ENCODE results near the gene SERPINB13. TPM values are rescaled to one million over a fixed set of nuclear protein-coding genes. Genes with fewer than 3 reads are reported as not detected.
"Not testable (repeated sequence)": the region's sequence is repeated elsewhere in the genome, so short reads cannot be mapped to it uniquely, and the experiment has no call there.

The SERPINB13 gene
- polyA plus RNA-seq, 1 donor = not detected

GRCh38 chr18:63613420-63613819 lies 26.3 kb downstream of the SERPINB13 start:
- no peak for DNase-seq
- Histone ChIP-seq H3K9me3 (ENCODE audit: control insufficient read depth, low read depth, low read length) (no peaks in the 10 kb centered on the region), H3K27me3 (ENCODE audit: control insufficient read depth, insufficient read depth, low read length) (no peaks in the 10 kb centered on the region), H3K4me1 (ENCODE audit: control insufficient read depth, insufficient read depth, low read length) (no peaks in the 10 kb centered on the region), H3K27ac (ENCODE audit: low read length) (no peak overlapping the region), H3K4me3 (ENCODE audit: low read length) (no peak overlapping the region), H3K36me3 (ENCODE audit: control insufficient read depth, insufficient read depth, low read length) (no peaks in the 10 kb centered on the region)
- WGBS (ENCODE audit: insufficient coverage, low lambda C conversion rate) = no CpG with 5 or more reads among the region's 4 CpGs

DNA sequence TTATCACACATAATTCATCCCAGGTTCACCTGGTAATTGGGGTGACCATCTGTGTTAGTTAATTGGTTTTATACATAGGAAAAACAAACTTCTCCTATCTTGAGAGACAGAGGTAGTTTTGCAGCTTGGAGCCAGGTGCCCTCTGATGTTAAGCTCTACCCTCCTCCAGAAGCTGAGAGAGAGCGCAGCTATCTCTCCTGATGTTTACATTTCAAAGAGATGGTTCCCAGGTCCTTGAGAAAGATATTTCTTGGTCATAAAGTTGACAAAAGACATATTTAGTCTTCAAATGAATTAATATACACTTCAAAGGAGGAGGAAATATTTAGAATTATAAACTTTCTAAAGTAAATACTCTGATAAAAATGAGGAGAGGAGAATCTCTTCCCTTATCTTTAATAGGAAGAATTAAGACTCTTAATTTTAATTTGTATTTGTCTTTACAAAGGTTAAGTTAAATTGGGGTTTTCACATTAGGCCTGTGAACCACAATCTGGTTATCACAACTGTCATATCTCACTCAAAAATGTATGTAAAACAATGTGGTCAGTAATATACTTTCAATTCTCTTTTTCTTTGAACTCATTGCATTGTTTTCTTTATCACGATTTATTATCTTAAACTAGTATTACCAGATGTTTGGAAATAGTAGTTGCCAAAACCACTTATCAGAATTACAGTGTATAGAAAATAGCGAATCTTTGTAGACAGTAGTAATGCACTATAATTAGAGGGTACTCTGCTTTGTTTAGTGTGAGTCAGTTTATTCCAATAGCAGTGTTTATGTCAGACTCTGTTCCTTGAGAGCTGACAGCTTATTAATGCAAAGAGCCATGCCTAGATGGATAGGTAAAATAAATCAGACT lies 30.1 kb downstream of the SERPINB13 start:
- Histone ChIP-seq H3K27me3 (ENCODE audit: control insufficient read depth, insufficient read depth, low read length) (no peaks in the 10 kb centered on the region), H3K4me1 (ENCODE audit: control insufficient read depth, insufficient read depth, low read length) (no peaks in the 10 kb centered on the region), H3K36me3 (ENCODE audit: control insufficient read depth, insufficient read depth, low read length) (no peaks in the 10 kb centered on the region), H3K4me3 (ENCODE audit: low read length) (no peak overlapping the region), H3K9me3 (ENCODE audit: control insufficient read depth, low read depth, low read length) (no peaks in the 10 kb centered on the region), H3K27ac (ENCODE audit: low read length) (no peak overlapping the region)
- 0% methylated on average over 2 of the region's 3 CpGs for WGBS (ENCODE audit: insufficient coverage, low lambda C conversion rate)
- DNase-seq = no peak

DNA sequence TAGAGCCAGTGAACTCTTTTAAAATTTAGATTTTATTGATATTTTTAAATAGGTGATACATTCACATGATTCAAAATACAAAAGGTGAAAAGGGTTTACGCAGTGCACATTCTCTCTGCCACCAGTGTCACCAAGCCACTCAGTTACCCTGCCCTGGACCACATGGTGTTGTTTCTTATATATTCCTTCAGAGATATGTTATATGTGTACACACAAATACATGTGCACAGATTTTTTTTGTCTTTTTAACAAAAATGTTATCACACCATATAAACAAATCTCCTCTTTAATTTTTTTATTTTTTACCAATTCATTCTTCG lies 30.7 kb downstream of the SERPINB13 start:
- no peaks in the 10 kb centered on the region for H3K9me3 ChIP-seq (ENCODE audit: control insufficient read depth, low read depth, low read length)
- H3K27me3 ChIP-seq (ENCODE audit: control insufficient read depth, insufficient read depth, low read length) = no peaks in the 10 kb centered on the region
- H3K27ac ChIP-seq (ENCODE audit: low read length) = no peak overlapping the region
- H3K4me1 ChIP-seq (ENCODE audit: control insufficient read depth, insufficient read depth, low read length) = no peaks in the 10 kb centered on the region
- DNase-seq = no peak
- WGBS (ENCODE audit: insufficient coverage, low lambda C conversion rate) = 88% methylated on average over 1 of the region's 2 CpGs
- no peaks in the 10 kb centered on the region for H3K36me3 ChIP-seq (ENCODE audit: control insufficient read depth, insufficient read depth, low read length)
- H3K4me3 ChIP-seq (ENCODE audit: low read length) = no peak overlapping the region

DNA sequence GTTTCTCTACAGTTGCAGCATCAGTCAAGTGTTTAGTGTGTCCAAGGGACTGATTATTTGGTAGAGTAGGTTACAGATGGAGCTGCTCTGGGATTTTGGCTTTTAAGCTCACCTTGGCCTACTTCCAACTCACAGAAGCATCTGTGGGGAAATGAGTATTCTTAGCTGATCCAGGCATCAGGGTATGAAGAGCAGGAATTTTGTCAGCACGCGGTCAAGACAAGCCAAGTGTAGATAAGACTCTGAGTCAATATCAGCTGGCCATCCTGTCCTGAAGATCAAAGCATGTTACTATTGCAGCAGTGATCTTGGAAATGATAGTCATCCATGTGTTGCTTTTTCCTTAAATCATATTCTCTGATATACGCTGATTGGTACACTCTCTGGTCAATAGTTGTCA lies 32.5 kb downstream of the SERPINB13 start:
- DNase-seq = no peak
- no peak overlapping the region for H3K4me3 ChIP-seq (ENCODE audit: low read length)
- H3K4me1 ChIP-seq (ENCODE audit: control insufficient read depth, insufficient read depth, low read length) = no peaks in the 10 kb centered on the region
- no peaks in the 10 kb centered on the region for H3K9me3 ChIP-seq (ENCODE audit: control insufficient read depth, low read depth, low read length)
- 100% methylated on average over 2 of the region's 3 CpGs for WGBS (ENCODE audit: insufficient coverage, low lambda C conversion rate)
- no peaks in the 10 kb centered on the region for H3K36me3 ChIP-seq (ENCODE audit: control insufficient read depth, insufficient read depth, low read length)
- H3K27me3 ChIP-seq (ENCODE audit: control insufficient read depth, insufficient read depth, low read length) = no peaks in the 10 kb centered on the region
- H3K27ac ChIP-seq (ENCODE audit: low read length) = no peak overlapping the region

- no peak for DNase-seq
- H3K27me3 ChIP-seq (ENCODE audit: control insufficient read depth, insufficient read depth, low read length) = no peaks in the 10 kb centered on the region
- H3K27ac ChIP-seq (ENCODE audit: low read length) = no peak overlapping the region
- no peak overlapping the region for H3K4me3 ChIP-seq (ENCODE audit: low read length)
- H3K9me3 ChIP-seq (ENCODE audit: control insufficient read depth, low read depth, low read length) = peaks cover 14% of the 10 kb centered on the region
- WGBS (ENCODE audit: insufficient coverage, low lambda C conversion rate) = no CpG with 5 or more reads among the region's 3 CpGs
- H3K4me1 ChIP-seq (ENCODE audit: control insufficient read depth, insufficient read depth, low read length) = no peaks in the 10 kb centered on the region
- no peaks in the 10 kb centered on the region for H3K36me3 ChIP-seq (ENCODE audit: control insufficient read depth, insufficient read depth, low read length)
Measured at GRCh38 chr18:63624863-63625262, 37.7 kb downstream of the SERPINB13 start.

DNA sequence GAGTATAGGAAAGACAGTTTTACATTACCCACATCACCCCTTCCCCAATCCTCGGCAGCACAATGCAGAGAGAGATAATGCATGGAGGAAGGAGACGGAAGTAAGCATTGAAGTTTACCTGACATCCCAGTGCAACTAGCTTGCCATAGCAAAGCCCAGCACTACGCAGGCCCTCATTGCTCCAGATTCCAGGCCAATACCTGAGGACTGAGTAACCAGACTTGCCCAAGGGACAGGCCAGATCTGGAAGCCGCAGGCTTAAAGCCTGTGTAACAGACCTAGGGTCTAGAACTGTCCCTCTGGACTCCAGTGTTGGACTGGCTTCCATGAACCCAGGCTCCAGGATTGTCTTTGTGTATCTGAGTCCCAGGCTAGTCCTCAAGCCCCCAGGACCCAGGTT lies 39.3 kb downstream of the SERPINB13 start:
- H3K9me3 ChIP-seq (ENCODE audit: control insufficient read depth, low read depth, low read length) = peaks cover 14% of the 10 kb centered on the region
- no peak overlapping the region for H3K4me3 ChIP-seq (ENCODE audit: low read length)
- H3K36me3 ChIP-seq (ENCODE audit: control insufficient read depth, insufficient read depth, low read length) = no peaks in the 10 kb centered on the region
- DNase-seq = no peak
- no peak overlapping the region for H3K27ac ChIP-seq (ENCODE audit: low read length)
- WGBS (ENCODE audit: insufficient coverage, low lambda C conversion rate) = no CpG with 5 or more reads among the region's 4 CpGs
- no peaks in the 10 kb centered on the region for H3K27me3 ChIP-seq (ENCODE audit: control insufficient read depth, insufficient read depth, low read length)
- no peaks in the 10 kb centered on the region for H3K4me1 ChIP-seq (ENCODE audit: control insufficient read depth, insufficient read depth, low read length)

DNA sequence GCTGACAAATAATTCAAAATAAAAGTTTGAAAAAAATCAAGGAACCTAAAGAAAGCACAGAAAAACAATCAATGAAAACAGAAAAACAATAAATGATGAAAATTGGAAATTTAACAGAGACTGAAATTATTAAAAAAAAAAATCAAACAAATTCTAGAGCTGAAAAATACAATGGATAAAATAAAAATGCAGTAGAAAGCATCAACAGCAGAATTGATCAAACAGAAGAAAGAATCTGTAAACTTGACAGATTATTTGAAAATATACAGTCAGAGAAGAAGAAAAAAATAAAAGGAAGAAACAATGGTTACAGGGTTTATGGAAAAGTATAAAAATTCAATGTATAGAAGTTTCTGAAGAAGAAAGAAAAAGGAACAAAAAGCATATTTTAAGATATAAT lies 40.7 kb downstream of the SERPINB13 start:
- no peak overlapping the region for H3K27ac ChIP-seq (ENCODE audit: low read length)
- no peak overlapping the region for H3K4me3 ChIP-seq (ENCODE audit: low read length)
- H3K4me1 ChIP-seq (ENCODE audit: control insufficient read depth, insufficient read depth, low read length) = no peaks in the 10 kb centered on the region
- no peaks in the 10 kb centered on the region for H3K27me3 ChIP-seq (ENCODE audit: control insufficient read depth, insufficient read depth, low read length)
- no peak for DNase-seq
- H3K36me3 ChIP-seq (ENCODE audit: control insufficient read depth, insufficient read depth, low read length) = no peaks in the 10 kb centered on the region
- peaks cover 14% of the 10 kb centered on the region for H3K9me3 ChIP-seq (ENCODE audit: control insufficient read depth, low read depth, low read length)

GRCh38 chr18:63637703-63638102 lies 50.6 kb downstream of the SERPINB13 start:
- Histone ChIP-seq H3K9me3 (ENCODE audit: control insufficient read depth, low read depth, low read length) (no peaks in the 10 kb centered on the region), H3K36me3 (ENCODE audit: control insufficient read depth, insufficient read depth, low read length) (no peaks in the 10 kb centered on the region), H3K27ac (ENCODE audit: low read length) (no peak overlapping the region), H3K4me1 (ENCODE audit: control insufficient read depth, insufficient read depth, low read length) (no peaks in the 10 kb centered on the region), H3K4me3 (ENCODE audit: low read length) (no peak overlapping the region), H3K27me3 (ENCODE audit: control insufficient read depth, insufficient read depth, low read length) (no peaks in the 10 kb centered on the region)
- no CpG with 5 or more reads among the region's 6 CpGs for WGBS (ENCODE audit: insufficient coverage, low lambda C conversion rate)
- DNase-seq = no peak

GRCh38 chr18:63641157-63641680 lies 54.1 kb downstream of the SERPINB13 start:
- H3K9me3 ChIP-seq (ENCODE audit: control insufficient read depth, low read depth, low read length); H3K27me3 ChIP-seq (ENCODE audit: control insufficient read depth, insufficient read depth, low read length); H3K27ac ChIP-seq (ENCODE audit: low read length); H3K4me1 ChIP-seq (ENCODE audit: control insufficient read depth, insufficient read depth, low read length); H3K4me3 ChIP-seq (ENCODE audit: low read length); H3K36me3 ChIP-seq (ENCODE audit: control insufficient read depth, insufficient read depth, low read length); DNase-seq: not testable (repeated sequence)
- WGBS (ENCODE audit: insufficient coverage, low lambda C conversion rate) = 80% methylated on average over 1 of the region's 4 CpGs

GRCh38 chr18:63642668-63643356 lies 55.7 kb downstream of the SERPINB13 start:
- not testable (repeated sequence) for H3K9me3 ChIP-seq (ENCODE audit: control insufficient read depth, low read depth, low read length); H3K36me3 ChIP-seq (ENCODE audit: control insufficient read depth, insufficient read depth, low read length); H3K27me3 ChIP-seq (ENCODE audit: control insufficient read depth, insufficient read depth, low read length); H3K4me3 ChIP-seq (ENCODE audit: low read length); H3K27ac ChIP-seq (ENCODE audit: low read length); DNase-seq; H3K4me1 ChIP-seq (ENCODE audit: control insufficient read depth, insufficient read depth, low read length)
- 100% methylated on average over 1 of the region's 4 CpGs for WGBS (ENCODE audit: insufficient coverage, low lambda C conversion rate)
